GM18519 (cell line): ENCODE results near the gene ARID5B.

Experiments
- ATAC-seq: cut with Tn5 transposase; IDR thresholded peaks from one replicate; pipeline ENCODE4 v1.9.1; 2021; ENCODE audit warnings: mild to moderate bottlenecking, moderate library complexity; ENCODE audit not compliant: unreplicated experiment, low FRiP score

The ARID5B gene

DNA sequence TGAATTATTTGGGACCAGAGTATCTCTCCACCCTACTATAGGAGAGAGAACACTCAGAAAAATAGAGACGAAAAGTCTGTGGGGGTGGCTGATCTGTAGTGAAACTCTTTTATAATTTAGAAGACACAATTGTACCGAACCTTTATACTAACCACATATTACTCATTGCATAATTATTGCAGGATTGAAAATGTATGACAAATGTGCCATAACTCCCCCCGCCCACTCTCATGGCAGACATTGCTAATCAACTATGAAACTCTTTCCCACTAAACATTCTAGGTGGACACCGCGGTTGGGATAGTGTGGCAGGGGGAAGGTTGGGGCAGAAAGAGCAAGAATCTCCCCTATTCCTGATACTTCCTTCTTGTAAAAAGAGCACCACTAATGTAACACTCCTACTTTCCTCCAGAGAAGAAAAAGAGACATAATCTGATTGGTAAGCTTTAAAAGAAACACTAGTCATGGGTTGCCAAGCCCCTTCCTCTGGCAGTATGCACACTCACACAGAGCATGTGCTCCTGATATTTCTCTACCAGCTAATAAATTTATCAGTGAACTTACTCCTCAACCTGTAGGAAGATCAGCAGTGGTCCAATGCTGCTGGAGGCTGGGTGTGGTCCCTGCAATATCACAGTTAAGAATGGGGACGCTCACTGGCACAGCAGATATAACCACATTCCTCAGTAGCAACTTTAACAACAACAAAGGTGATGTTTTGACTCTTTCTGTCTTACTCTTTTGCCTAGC lies 18.7 kb upstream of the ARID5B start:
- peak; percentile 50 for ATAC-seq

GRCh38 chr10:61883371-61884025 lies 18.0 kb upstream of the ARID5B start:
- no peak for ATAC-seq

GRCh38 chr10:61887772-61888171 lies 13.7 kb upstream of the ARID5B start:
- ATAC-seq: no peak

DNA sequence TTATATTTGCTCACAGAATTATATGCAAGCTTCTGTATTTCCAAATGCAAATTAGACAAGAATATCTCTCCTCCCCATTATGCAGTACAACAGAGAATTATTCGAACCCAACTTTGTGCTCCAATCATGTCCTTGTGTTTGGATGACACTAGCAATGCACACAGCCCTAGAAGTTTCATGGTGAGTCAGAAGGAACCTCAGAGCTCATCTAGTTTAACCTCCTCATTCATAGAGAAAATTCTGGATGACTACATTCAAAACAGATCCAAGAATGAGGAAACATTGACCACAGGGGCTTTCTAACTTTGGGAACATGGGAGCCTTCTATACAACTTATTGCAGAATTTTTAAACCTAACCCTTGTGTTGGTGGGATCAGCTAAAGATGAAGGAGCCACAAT lies 12.8 kb upstream of the ARID5B start:
- no peak for ATAC-seq

GRCh38 chr10:61890430-61890829 lies 11.1 kb upstream of the ARID5B start:
- ATAC-seq: no peak

DNA sequence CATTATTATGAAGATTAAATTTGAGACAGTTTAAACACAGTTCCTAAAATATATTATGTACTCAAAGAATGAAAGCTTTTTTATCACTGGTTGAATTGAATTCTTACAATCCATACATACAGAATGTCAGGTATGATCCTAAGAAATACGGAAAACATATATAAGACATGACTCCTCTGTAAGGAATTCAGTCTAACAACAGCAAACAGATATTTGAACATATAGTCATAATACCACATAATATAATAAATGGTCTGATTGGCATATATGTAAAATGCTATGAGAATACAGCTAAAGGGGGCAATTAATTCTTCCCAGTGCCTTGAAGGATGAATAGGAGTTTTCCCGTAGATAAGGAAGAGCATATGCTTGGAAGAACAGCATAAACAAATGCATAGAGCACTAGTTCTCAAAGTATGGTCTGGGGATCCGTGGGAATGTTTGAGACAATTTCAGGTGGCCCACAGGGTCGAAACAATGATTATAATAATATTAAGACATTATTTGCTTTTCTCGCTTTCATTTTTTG lies 10.6 kb upstream of the ARID5B start:
- no peak for ATAC-seq

DNA sequence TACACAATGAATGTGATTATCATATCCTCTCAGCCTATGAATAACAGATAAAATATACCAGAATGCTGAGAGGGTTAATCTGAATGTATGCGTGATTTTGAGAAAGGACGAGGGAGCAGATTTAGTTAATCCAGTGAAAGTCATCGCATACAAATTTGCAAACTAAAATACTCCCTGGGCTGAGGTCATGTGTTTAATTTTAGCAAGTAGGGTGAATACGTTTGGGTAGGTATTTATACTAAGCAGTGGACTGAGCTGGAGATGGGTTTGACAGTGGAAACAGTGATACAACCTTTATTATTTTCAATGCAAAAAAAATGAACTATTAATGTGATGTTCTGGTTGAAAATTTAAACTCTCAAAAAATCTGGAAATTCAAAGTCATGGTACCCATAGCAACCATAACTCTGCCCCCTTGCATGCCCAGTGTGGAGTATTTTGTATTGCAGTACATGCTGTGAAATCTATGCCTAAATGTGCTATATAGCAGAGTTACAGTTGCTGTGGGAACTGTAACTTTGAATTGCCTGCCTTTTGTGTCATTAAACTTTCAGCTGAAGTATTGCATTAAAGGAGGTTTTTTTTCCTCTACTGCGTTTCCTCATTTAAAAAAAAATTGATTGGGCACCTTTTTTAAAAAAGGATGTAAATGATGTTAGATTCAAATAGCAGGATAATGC lies 9.5 kb upstream of the ARID5B start:
- no peak for ATAC-seq

- no peak for ATAC-seq
These were observed 8.5 kb upstream of the ARID5B start for GRCh38 chr10:61892961-61893360.

DNA sequence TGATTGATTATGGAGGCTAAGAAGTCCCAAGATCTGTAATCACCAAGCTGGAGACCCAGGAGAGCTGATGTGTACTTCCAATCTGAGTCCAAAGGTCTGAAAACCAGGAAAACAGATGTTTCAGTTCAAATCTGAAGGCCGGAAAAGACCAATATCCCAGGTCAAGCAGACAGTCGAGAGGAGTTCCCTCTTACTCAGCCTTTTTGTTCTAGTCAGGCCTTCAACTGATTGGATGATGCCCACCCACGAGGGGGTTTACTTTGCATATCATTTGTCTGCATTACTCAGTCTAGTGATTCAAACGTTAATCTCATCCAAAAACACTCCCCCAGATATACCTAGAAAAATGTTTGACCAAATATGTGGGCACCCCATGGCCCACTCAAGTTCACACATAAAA lies 7.4 kb upstream of the ARID5B start:
- no peak for ATAC-seq

DNA sequence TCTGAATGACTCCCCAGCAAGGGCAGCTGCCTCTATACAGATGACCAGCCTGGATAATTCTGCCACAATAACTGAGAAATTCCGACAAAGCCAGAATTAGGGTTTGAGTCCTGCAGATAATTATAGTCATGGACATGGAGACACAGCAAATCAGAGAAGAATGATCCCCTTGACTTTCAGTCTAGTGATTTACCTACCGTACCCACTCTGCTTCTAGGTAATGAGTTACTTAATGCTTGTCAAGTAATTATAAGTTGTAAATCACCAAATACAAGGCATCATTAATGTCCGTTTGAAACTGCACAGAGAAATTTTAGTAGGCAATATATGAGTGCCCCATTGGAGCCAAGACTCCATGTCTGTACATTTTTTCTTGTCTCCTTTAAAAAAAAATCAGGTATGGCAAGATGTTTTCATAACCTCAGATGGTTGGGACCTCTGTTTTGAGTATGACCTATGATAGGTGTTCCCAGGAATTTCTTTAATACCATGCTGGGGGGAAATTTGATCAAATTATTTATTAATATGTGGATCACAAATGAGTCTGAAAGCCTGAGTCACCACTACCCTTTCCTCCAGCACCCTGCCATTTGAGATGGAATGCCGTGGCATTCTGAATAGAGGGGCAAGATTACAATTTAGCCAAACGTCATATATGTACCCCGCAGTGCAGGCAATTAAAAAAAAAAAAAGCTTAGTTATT lies 5.5 kb upstream of the ARID5B start:
- ATAC-seq: no peak

- peak; percentile 59 for ATAC-seq
These were observed 4.4 kb upstream of the ARID5B start for GRCh38 chr10:61896854-61897661.

DNA sequence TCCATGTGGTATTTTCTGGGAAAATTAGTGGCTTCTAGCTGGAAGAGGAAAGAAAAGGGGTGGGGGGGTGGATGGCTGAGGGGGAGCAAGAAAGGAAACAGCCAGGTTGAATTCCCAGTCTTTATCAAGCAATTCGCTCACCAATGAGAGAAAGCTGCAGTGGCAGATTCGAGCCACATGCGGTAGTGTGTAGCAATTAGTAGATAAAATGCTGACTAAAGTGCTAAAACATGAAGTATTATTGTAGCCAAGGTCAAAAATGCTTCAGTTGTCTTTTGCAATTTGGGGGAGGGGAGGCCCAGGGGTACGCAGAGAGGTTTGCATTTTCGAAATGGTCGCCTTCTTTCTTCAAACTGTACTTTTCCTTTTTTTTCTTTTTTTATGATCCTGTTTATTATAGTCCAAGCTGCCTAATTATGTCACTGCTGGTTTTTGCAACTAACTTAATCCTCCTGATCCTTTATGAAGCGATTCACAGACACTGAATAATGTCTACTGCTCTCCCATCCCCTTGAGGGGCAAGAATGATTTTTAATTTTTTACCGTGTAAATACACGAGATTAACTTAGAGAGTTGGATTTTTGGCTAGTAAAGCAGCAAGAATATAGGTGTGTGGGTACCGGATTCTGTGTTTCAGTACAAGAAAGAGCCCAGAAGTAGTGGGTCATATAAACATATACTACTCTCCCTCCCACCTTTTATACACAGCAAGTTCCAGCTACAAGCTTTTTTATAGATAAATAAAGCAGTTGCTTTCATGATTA lies 3.6 kb upstream of the ARID5B start:
- no peak for ATAC-seq

DNA sequence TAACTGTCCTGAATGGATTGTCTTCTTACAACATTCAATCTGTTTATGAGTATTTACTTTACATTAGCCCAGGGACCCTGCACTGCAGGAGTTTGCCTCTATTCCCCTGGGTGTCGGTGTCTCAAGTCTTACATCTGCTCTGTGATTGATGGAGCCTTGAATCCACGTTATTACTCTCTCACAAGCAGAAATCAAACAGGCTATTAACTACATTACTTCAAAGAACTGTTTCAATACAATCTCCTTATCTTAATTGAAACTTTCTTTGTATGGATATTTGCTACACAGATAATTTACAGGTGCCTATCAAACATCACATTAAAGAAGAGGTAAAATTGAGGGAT lies 3.1 kb upstream of the ARID5B start:
- no peak for ATAC-seq

DNA sequence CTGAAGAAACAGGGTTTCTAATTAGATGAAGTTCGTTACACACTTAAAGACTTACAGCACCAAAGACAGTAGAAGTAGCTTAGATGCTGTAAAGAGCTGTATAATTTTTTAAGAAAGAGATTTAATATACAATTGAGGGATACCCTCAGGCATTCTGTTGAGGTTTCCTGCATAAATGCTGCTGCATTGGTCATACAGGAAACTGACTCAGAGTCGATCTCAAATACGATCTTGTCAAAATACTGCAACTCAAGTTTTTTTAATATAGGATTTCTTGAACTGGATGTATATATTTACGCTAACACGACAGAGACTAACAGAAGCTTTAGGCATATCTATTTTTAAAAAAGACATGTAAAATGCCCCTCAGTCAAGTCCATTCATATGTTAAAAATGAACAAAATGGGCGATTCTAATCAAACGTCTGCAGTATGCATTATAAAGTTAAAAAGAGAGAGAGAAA lies 2.4 kb upstream of the ARID5B start:
- ATAC-seq: no peak

DNA sequence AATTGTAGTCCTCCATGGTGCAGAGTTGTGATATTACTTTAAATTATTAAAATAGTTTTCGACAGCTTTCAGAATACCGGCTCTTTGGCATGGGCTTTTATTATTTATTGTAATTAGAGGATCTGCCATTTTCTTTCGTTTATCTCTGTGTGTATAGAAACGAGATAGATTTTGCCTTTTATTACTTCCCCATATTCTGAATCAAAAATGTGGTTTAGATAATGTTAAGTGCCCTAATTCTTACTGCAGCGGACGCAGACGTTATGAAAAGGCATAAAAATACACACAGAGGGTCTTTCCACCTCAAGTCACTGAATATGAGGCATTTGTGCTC lies 1.9 kb upstream of the ARID5B start:
- ATAC-seq: no peak

DNA sequence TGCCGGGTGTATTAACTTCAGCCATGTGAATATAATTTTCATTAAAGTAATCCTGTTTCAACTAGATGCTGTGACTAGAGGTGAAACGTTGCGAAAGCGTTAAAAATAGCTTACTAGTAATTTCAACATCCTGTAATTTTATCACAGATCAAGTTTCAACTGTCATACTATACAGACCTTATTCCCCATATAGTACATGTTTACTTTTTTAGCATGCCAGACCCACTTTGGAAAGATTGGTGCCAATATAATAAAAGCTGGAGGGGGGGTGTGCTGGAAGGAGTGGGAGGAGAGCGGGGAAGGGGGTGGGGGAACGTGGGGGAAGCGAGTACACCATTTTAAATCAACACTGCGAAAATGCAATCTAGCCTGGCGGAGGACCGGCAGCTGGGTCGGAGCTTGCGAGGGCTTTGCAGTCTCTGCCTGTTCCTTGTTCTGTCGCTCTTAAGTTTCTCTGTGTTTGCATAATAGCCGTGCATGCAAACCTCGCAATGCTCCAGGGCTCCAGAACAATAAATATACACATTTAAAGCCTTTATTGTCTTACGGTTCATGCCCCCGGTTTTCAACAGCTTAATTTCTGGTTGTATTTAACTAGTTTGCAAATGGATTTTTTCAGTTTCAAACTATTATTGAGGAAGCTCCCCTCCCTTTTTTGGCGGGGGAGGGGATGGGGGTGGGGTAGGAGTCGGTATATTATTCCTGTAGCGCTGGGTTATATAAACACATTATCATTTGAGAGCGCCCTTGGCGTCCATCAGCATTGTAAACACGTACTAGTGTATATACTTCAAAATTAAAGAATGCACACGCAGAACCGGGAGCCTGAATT lies 1.3 kb upstream of the ARID5B start:
- ATAC-seq: peak; percentile 31

GRCh38 chr10:61901829-61902444 lies 438 bp downstream of the ARID5B start:
- ATAC-seq: no peak
